Kidney epithelial cell (primary cell): ENCODE measurements around the gene TAAR5. TPM values are rescaled to one million over a fixed set of nuclear protein-coding genes. Genes with fewer than 3 reads are reported as not detected.

Experiments used
- DNase-seq: peaks from one replicate; pipeline ENCODE4 v3.0.0-alpha.2; 2010; ENCODE audit warnings: low read depth
- H3K27me3 ChIP-seq: 2 replicates; pipeline ENCODE4 v1.6.0; 2011; ENCODE audit warnings: low read length; ENCODE audit not compliant: control insufficient read depth, insufficient read depth
- H3K36me3 ChIP-seq: 2 replicates; pipeline ENCODE4 v1.5.1; 2011; ENCODE audit warnings: low read length; ENCODE audit not compliant: control insufficient read depth, insufficient read depth
- H3K4me3 ChIP-seq: 2 replicates; pipeline ENCODE4 v1.5.1; 2011; ENCODE audit warnings: low read depth, mild to moderate bottlenecking, control low read depth, low read length
- CTCF ChIP-seq: IDR thresholded peaks from 2 replicates; pipeline ENCODE4 v1.5.1; 2011; ENCODE audit warnings: mild to moderate bottlenecking, moderate library complexity, low read length, control low read depth, inconsistent platforms; ENCODE audit not compliant: insufficient read depth, poor library complexity, severe bottlenecking
- total RNA-seq: library from RNA; depleted of rRNA; stranded (reverse); fragments of >200 nt; gene quantifications from 2 replicates; pipeline ENCODE4 v1.2.3, GENCODE V29; 2015

The TAAR5 gene
- total RNA-seq, 1 donor from 2014 or later = not detected

GRCh38 chr6:132590362-132590761 lies 821 bp upstream of the TAAR5 start:
- no peak for DNase-seq
- no peak overlapping the region for H3K4me3 ChIP-seq
- H3K36me3 ChIP-seq = no peaks in the 10 kb centered on the region
- TF ChIP-seq CTCF = no peak
- H3K27me3 ChIP-seq = no peaks in the 10 kb centered on the region

- no peaks in the 10 kb centered on the region for H3K27me3 ChIP-seq
- TF ChIP-seq CTCF = no peak
- DNase-seq = no peak
- no peak overlapping the region for H3K4me3 ChIP-seq
- no peaks in the 10 kb centered on the region for H3K36me3 ChIP-seq
Observed at GRCh38 chr6:132587424-132587823, 2.1 kb downstream of the TAAR5 start.

- Histone ChIP-seq H3K36me3 (no peaks in the 10 kb centered on the region), H3K4me3 (no peak overlapping the region), H3K27me3 (no peaks in the 10 kb centered on the region)
- DNase-seq = no peak
- TF ChIP-seq CTCF = no peak
Observed at GRCh38 chr6:132584698-132585097, 4.8 kb downstream of the TAAR5 start.

DNA sequence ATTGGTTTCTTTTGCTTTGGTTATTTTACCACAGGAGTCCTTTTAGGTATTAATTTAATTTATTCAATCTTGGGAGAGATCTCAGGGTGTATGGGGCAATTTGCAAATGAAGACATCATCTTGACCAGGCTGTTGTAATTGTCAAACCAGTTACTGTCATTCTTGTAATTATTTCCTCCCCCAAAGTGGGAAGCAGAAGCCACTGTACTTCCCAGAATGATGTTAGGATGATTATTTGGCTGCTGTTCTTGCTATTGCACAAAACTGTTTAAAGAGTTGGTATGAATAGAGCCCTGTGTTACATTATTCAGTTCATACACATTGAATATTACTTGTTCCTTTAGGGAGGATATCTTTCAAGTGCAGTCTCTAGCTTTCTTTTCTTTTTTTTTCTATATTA lies 17.8 kb downstream of the TAAR5 start:
- Histone ChIP-seq H3K4me3 (no peak overlapping the region), H3K36me3 (no peaks in the 10 kb centered on the region), H3K27me3 (no peaks in the 10 kb centered on the region)
- no peak for DNase-seq
- TF ChIP-seq CTCF = no peak

DNA sequence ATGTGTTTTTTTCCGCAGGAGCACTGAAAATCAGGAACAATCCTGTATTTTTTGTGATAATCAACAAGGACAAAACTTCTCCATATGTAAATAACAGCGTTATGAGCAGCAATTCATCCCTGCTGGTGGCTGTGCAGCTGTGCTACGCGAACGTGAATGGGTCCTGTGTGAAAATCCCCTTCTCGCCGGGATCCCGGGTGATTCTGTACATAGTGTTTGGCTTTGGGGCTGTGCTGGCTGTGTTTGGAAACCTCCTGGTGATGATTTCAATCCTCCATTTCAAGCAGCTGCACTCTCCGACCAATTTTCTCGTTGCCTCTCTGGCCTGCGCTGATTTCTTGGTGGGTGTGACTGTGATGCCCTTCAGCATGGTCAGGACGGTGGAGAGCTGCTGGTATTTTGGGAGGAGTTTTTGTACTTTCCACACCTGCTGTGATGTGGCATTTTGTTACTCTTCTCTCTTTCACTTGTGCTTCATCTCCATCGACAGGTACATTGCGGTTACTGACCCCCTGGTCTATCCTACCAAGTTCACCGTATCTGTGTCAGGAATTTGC lies 19.2 kb downstream of the TAAR5 start, which contains the start of gene TAAR6:
TAAR6 (plus strand) TSS at position 102 of the 557 bp plus-strand sequence; CDS start at position 102, 0 bp downstream.
- no peaks in the 10 kb centered on the region for H3K27me3 ChIP-seq
- no peak within 1 kb of the TSS for H3K4me3 ChIP-seq
- DNase-seq = no peak
- no peaks in the 10 kb centered on the region for H3K36me3 ChIP-seq
- TF ChIP-seq CTCF = no peak

- Histone ChIP-seq H3K27me3 (no peaks in the 10 kb centered on the region), H3K36me3 (no peaks in the 10 kb centered on the region), H3K4me3 (no peak overlapping the region)
- no peak for TF ChIP-seq CTCF
- DNase-seq = no peak
Observed at GRCh38 chr6:132569170-132569569, 20.4 kb downstream of the TAAR5 start.
